ENCODE results near the gene BRPF1.

The BRPF1 gene

DNA sequence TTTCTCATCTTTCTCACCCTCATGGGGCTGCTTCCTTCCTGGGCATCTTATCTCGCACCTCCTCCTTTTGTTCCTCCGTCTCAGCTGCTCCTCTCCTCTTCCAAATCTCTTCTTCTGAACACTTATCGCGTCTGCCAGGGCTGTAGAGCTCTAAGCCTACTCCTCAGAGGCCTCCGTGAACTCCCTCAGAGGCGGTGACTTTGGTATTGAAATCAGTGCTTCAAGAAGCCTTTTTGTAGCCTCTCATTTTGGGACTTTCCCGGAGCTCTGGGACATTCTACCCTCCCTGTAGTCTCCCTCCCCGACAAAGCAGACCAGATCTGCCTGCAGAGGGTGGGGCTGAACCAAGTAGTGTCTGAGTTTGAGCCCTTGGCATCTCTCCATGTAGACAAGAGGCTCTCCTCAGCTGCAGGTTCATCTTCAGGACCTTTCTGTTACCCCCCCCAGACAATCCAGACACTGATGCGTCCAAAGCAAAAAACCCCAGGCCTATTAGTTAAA is 45.4 kb upstream of the BRPF1 start:
- DNase-seq (ENCODE audit: low spot score) = no peak
- Histone ChIP-seq H3K4me3 (ENCODE audit: severe bottlenecking) (no peak overlapping the region), H3K27ac (ENCODE audit: poor library complexity, severe bottlenecking) (no peak overlapping the region), H3K9me3 (ENCODE audit: severe bottlenecking) (no peaks in the 10 kb centered on the region), H3K4me1 (ENCODE audit: insufficient read depth, poor library complexity, severe bottlenecking) (no peaks in the 10 kb centered on the region), H3K27me3 (ENCODE audit: insufficient read depth, poor library complexity, severe bottlenecking) (no peaks in the 10 kb centered on the region), H3K36me3 (ENCODE audit: low read depth) (peaks cover 13% of the 10 kb centered on the region)
- ATAC-seq (ENCODE audit: low read depth) = no peak
- TF ChIP-seq, protein P1, sequence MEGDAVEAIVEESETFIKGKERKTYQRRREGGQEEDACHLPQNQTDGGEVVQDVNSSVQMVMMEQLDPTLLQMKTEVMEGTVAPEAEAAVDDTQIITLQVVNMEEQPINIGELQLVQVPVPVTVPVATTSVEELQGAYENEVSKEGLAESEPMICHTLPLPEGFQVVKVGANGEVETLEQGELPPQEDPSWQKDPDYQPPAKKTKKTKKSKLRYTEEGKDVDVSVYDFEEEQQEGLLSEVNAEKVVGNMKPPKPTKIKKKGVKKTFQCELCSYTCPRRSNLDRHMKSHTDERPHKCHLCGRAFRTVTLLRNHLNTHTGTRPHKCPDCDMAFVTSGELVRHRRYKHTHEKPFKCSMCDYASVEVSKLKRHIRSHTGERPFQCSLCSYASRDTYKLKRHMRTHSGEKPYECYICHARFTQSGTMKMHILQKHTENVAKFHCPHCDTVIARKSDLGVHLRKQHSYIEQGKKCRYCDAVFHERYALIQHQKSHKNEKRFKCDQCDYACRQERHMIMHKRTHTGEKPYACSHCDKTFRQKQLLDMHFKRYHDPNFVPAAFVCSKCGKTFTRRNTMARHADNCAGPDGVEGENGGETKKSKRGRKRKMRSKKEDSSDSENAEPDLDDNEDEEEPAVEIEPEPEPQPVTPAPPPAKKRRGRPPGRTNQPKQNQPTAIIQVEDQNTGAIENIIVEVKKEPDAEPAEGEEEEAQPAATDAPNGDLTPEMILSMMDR (IDR thresholded peaks at IDR 0.05; ENCODE audit: poor library complexity, severe bottlenecking) = no peak

DNA sequence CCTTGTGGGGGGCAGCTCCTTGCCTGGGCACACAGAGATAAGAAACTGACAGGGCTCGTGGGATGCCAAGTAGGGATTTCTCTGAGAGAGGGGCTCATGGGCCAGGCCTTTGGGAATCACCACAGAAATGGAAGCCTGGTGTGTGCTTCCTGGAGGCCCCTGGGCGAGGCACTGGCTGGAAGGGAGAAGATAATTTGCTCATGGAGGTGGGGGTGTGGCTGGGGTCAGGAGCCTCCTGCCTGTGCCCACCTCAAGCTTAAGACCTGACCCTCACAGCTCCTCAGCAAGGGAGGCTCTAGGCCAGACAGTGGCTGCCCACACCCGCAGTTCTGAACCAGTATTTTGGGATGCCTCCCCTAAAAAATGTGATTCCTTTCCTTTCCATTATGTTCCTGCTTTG is 44.8 kb upstream of the BRPF1 start:
- H3K4me3 ChIP-seq (ENCODE audit: severe bottlenecking) = no peak overlapping the region
- DNase-seq (ENCODE audit: low spot score) (no peak), ATAC-seq (ENCODE audit: low read depth) (no peak)
- H3K27me3 ChIP-seq (ENCODE audit: insufficient read depth, poor library complexity, severe bottlenecking) = no peaks in the 10 kb centered on the region
- H3K36me3 ChIP-seq (ENCODE audit: low read depth) = peaks cover 13% of the 10 kb centered on the region
- H3K4me1 ChIP-seq (ENCODE audit: insufficient read depth, poor library complexity, severe bottlenecking) = no peaks in the 10 kb centered on the region
- H3K9me3 ChIP-seq (ENCODE audit: severe bottlenecking) = no peaks in the 10 kb centered on the region
- H3K27ac ChIP-seq (ENCODE audit: poor library complexity, severe bottlenecking) = no peak overlapping the region
- TF ChIP-seq, protein P1 (IDR thresholded peaks at IDR 0.05; ENCODE audit: poor library complexity, severe bottlenecking) = no peak

DNA sequence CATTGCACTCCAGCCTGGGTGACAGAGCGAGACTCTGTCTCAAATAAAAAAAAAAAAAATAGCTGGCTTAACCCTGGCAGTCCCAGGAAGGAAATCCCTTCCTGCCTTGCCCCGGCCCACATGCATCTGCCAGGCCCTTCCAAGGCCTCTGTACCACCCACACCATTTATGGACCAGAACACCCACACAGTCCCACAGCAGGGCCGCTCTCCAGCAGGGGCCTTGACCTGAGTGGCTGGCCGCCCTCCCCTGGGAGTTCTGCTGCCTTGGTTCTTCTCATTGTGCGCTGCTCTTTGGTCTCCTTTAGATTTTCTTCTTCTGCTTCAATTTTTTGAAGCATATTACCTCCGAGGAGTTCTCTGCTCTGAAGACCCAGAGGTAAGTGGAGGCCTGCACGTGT is 44.0 kb upstream of the BRPF1 start:
- no peak for DNase-seq (ENCODE audit: low spot score)
- Histone ChIP-seq H3K9me3 (ENCODE audit: severe bottlenecking) (no peaks in the 10 kb centered on the region), H3K4me1 (ENCODE audit: insufficient read depth, poor library complexity, severe bottlenecking) (no peaks in the 10 kb centered on the region), H3K27ac (ENCODE audit: poor library complexity, severe bottlenecking) (no peak overlapping the region), H3K4me3 (ENCODE audit: severe bottlenecking) (no peak overlapping the region), H3K36me3 (ENCODE audit: low read depth) (peaks cover 13% of the 10 kb centered on the region), H3K27me3 (ENCODE audit: insufficient read depth, poor library complexity, severe bottlenecking) (no peaks in the 10 kb centered on the region)
- TF ChIP-seq, protein P1 (IDR thresholded peaks at IDR 0.05; ENCODE audit: poor library complexity, severe bottlenecking) = no peak
- no peak for ATAC-seq (ENCODE audit: low read depth)

DNA sequence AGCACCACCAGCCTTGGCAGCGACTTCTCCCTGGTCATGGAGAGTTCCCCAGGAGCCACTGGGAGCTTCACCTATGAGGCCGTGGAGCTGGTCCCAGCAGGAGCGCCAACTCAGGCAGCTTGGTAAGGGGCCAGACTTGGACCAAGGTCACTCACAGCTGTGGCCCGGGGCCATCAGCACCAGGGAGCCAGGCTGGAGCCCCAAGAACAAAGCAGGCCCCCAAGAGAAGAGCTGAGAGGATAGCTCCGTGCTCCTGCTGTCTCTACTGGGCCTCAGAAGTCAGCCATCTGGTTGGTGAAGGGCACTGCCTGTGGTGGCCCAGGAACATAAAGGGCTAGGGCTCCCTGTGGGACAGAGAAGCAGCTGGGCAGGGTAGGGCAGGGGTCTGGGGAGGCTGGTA is 42.6 kb upstream of the BRPF1 start:
- peaks cover 8% of the 10 kb centered on the region for H3K36me3 ChIP-seq (ENCODE audit: low read depth)
- DNase-seq (ENCODE audit: low spot score) = no peak

DNA sequence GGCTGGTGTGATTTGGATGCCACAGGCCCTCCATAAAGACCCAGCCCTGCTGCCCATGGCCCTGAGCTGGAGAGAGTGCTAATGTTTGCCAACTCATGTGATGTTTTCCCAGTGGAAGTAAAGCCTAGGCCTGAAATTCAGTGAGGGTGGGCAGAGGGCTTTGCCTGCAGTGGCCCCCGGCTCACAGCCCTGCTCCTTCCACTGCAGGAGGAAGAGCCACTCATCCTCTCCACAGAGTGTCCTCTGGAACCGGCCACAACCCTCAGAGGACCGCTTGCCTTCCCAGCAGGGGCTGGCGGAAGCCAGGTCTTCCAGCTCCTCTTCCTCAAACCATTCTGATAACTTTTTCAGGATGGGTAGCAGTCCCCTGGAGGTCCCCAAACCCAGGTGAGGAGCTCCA is 41.8 kb upstream of the BRPF1 start:
- Histone ChIP-seq H3K4me3 (ENCODE audit: severe bottlenecking) (no peak overlapping the region), H3K27ac (ENCODE audit: poor library complexity, severe bottlenecking) (no peak overlapping the region), H3K9me3 (ENCODE audit: severe bottlenecking) (no peaks in the 10 kb centered on the region), H3K27me3 (ENCODE audit: insufficient read depth, poor library complexity, severe bottlenecking) (no peaks in the 10 kb centered on the region), H3K36me3 (ENCODE audit: low read depth) (peaks cover 8% of the 10 kb centered on the region), H3K4me1 (ENCODE audit: insufficient read depth, poor library complexity, severe bottlenecking) (no peaks in the 10 kb centered on the region)
- DNase-seq (ENCODE audit: low spot score) (no peak), ATAC-seq (ENCODE audit: low read depth) (no peak)
- TF ChIP-seq, protein P1 (IDR thresholded peaks at IDR 0.05; ENCODE audit: poor library complexity, severe bottlenecking) = no peak

More for the DNA sequence above, 42.6 kb upstream of the BRPF1 start:
- H3K27ac ChIP-seq (ENCODE audit: poor library complexity, severe bottlenecking) = no peak overlapping the region
- H3K4me1 ChIP-seq (ENCODE audit: insufficient read depth, poor library complexity, severe bottlenecking) = no peaks in the 10 kb centered on the region
- H3K4me3 ChIP-seq (ENCODE audit: severe bottlenecking) = no peak overlapping the region
- no peak for ATAC-seq (ENCODE audit: low read depth)
- TF ChIP-seq, protein P1 (IDR thresholded peaks at IDR 0.05; ENCODE audit: poor library complexity, severe bottlenecking) = no peak
- no peaks in the 10 kb centered on the region for H3K27me3 ChIP-seq (ENCODE audit: insufficient read depth, poor library complexity, severe bottlenecking)
- no peaks in the 10 kb centered on the region for H3K9me3 ChIP-seq (ENCODE audit: severe bottlenecking)
